ENCODE measurements around the gene APBA2.

- TF ChIP-seq CTCF (conservative IDR thresholded peaks at IDR 0.05; ENCODE audit: low read depth, low read length) (no peak), EZH2 (IDR thresholded peaks at IDR 0.05; ENCODE audit: borderline replicate concordance, low read depth, low read length, poor library complexity, severe bottlenecking) (no peak)
These were observed 253.3 kb downstream of the APBA2 start for GRCh38 chr15:29139072-29139471.
